HG03159 (cell line): ENCODE measurements around the gene SRMS.

ENCODE experiments used
- ATAC-seq: cut with Tn5 transposase; IDR thresholded peaks from one replicate; pipeline ENCODE4 v1.9.1; 2021; ENCODE audit warnings: mild to moderate bottlenecking, moderate library complexity; ENCODE audit not compliant: unreplicated experiment

SRMS gene, protein sequence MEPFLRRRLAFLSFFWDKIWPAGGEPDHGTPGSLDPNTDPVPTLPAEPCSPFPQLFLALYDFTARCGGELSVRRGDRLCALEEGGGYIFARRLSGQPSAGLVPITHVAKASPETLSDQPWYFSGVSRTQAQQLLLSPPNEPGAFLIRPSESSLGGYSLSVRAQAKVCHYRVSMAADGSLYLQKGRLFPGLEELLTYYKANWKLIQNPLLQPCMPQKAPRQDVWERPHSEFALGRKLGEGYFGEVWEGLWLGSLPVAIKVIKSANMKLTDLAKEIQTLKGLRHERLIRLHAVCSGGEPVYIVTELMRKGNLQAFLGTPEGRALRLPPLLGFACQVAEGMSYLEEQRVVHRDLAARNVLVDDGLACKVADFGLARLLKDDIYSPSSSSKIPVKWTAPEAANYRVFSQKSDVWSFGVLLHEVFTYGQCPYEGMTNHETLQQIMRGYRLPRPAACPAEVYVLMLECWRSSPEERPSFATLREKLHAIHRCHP

DNA sequence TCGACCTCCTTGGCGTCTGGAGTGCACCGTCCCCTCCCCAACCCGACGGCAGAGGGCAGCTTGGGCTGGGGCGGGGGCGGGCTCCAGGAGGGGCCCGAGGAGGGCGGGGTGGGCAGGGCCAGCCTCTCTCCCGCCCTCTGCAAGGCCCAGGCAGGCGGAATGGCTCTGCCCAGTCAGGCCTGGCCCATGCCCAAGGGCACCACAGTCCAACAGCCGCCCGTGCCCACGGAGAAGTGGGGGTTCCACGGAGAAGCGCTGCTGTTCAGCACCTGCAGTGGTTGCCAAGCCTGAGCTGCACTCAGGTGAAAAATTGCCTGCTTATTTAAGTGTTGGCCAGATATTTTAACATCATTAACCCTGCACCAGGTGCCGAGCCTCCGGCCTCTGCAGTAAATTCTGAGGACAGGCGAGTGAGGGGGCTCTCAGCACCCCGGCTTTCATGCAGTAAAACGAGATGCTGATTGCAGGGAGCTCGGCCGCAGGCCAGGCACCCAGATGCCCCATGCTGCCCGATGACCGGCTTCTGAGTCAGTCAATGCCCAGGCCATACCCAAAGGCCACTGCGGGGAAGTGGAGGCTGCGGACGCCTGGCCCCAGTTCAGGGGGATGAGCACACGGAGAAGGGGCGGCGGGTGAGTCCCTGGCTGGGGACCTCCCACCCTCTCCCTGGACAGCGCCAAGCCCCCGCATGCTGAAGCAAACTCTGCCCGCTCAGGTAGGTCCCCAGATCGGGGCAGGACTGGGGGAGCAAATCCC, at the start of gene SRMS:
SRMS (minus strand) TSS at position 25 of the 756 bp plus-strand sequence. CDS start 286 bp downstream, outside the sequence.
- ATAC-seq, result no peak

DNA sequence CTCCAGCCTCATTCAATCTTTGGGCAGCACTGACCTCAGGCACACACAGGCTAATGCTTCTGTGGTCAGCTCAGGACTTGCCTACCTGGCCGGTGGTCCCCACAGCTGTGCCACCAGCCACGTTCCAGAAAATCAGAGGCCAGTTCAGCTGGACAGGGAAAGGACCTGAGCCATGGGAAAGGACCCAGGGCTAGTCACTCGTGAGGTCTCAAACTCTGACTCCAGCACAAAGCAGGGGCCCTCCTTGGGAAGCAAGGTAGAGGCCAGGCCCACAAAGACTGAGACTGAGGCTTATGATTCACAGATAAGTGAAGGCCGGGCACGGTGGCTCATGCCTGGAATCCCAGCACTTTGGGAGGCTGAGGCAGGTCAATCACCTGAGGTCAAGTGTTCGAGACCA, 48.9 kb upstream of the SRMS start:
- no peak for ATAC-seq

DNA sequence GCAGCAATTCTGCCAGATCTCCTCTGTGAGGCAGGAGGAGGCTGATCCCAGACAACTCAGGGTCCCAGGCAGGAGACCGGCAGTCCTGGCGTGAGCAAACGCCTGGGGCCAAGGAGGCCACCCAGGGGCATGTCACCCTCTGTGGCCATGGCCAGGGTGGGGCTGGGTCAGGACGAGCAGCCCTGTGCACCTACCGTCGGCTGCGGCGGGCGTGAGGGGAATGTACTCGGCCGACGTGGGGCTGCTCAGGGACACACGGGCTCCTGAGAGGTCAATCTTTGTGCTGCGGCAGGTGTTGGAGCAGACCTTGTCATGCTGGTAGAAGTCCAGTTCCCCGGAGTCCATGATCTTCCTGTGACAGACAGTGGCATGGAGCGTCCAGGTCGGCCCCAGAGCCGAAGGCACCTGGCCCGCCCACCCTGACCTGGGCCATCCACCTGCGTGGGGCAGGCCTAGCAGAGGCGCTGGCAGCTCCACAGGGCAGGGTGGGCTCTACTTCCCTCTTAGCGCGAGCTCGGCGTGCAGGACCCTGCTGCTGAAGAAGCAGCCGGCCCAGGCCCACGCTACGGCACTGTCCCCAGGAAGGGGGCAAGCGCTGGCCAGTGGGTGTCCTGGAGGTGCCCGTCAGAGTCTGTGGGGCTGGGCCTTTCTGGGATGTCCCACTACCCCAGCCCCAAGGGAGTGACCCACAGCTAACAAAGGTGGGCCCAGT, 48.0 kb upstream of the SRMS start:
- ATAC-seq, result no peak

DNA sequence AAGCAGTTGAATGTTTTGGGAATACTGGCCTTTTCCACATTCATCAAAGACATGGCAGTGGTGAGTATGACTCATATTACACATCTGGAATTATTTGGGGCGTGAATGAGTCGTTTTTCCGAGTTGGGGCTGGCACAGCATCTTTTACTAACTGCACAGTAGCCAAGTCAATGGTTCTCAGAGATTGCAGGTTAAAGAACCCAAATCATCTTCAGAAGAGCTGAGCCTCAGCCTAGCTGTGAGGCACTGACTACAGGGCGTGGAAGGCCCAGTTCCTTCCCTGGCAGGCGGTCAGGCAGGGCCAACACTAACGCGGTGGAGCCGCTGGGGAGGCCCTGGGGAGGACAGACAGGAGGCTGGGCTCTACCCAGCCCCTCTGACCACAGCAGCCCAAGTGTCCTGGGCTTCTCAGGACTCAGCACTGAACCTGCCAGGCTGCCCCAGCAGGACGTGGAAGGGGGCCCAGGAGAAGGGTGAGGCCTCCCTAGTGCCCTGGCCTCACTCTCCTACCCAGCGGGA, 46.6 kb upstream of the SRMS start:
- no peak for ATAC-seq

DNA sequence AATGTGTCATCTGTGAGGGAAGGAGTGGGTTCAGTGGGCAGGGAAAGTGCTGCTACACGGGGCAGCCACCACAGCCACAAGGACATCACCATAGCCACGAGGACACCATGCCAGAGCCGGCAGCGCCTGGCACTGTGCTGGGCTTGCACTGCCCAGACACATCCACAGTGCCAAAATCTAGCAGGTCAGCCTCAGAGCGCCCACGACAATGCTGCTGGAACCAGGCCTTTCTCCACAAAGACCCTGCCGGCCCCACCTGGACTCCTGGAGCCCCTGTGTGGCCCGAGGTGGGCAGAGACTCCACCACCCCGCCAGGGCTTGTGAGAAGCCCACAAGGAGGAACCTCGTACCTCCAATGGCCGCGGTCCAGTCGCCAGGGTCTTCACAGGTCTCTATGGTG, 45.1 kb upstream of the SRMS start:
- ATAC-seq, result no peak

DNA sequence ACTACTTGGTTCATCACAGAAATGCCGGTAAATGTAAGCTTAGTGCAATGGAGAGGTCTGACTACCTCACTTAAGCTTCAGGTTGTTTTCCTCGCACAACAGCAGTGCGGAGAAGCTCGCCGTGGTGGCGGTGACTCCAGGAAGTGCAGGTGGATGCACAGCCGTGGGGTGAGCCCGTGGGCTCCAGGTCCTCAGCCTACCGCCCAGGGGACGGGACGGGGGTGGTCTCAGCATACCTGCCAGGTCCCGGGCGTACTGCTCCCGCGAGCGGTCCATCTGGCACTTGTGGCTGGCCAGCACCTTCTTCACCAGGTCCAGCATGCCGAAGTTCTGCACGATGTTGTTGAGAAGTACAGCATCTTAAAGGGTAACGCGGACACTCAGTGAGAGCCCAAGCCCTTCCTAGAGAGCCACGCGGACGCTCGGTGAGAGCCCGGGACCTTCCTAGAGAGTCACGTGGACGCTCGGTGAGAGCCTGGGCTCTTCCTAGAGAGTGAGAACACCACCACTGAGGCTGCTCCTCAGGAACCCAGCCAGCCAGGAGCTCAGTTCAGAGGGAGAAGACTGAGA, 44.3 kb upstream of the SRMS start:
- ATAC-seq, result no peak

DNA sequence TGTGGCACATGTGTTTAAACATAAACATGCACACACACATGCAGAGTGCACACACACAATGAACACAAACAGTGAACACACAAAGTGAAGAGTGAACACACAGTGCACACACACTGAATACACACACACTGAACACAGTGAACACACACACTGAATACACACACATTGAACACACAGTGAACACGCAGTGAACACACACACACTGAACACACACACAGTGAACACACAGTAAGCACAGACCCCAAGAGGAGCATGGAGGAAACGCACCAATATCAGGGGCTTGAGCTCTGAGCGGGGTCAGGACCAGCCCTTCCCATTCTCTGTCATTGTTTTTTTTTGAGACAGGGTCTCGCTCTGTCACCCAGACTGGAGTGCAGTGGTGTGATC, 43.6 kb upstream of the SRMS start:
- no peak for ATAC-seq

DNA sequence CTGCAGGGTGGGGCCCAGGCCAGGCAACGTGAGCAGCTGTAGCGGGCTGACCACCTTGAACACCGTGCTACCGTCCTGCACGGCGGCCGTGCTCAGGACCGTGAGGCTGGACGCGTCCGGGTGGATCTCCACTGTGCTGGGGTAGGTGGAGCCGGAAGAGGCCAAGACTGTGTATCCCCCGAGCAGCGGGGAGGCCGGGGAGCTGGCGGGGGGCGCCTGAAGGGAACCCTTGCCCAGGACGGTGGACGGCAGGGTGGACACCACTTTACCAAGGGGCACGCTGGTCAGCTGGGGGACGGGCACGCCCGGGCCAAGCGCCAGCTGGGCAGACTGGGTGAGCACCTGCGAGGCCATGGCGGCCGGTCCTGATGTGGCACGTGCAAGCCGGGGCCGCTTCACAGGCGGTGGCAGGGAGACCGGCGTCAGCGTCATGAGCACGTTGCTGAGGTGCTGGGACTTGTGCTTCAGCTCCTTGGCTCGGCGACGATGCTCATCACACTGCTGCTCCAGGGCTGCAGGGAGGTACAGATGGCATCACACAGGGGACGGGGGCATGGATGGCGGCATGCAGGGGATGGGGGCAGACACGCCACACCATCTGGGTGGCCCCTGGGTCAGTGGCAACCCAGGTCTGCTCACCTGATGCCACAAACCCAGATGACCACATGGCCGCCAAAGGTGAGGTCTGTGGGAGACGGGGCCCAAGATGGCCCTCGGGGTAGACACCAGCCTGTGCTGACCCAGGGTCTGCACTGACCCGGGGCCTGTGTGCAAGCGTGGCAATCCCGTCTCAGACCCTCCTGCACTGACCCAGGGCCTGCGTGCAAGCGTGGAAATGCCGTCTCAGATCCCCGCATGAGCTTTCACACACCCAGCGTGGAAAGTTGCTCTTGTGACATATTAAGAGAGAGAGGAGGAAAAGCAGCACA, 42.9 kb upstream of the SRMS start:
- ATAC-seq, result no peak

DNA sequence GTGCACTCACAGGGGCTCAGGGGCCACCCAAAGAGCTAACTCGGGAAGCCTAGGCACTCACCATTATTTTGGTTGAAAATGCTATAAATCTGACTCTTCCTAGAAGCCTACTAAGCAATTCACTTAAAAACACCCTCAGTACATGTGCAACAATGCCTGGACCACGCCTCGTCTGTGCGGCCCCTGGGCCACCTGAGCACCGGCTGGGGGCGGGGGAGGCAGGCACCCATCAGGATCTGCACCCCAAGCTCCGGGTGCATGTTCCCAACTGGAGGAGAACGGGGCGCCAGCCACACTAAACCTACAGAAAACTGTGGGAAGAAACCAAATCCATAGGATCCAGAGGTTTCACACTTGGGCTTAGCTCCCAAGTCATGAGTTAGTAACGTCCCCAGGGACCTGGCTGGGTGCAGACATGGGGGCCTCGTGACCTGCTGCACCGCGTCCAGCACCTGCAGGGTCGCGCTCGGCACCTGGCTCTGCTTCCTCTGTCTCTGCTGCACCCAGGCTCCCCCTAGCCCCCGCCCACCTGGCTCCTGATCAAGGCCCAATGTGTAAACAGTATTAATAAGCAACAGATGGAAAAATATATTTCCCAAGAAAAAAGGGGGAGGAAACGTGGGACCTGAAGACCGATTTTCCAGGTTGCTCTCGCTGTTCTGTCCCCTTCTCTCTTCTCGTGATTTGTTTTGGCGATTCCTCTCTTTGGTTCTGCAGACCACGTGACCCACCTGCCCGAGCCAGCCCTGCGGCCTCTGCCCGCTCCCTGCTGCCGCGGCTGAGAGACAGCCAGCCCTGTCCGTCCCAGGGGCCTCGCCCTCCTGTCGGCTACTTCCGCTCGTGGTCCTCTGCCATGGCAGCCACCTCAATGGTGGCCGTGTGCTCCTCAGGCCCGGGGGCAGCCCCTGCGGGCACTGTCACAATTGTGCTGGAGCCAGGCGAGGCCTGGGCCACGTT, 42.0 kb upstream of the SRMS start:
- no peak for ATAC-seq

DNA sequence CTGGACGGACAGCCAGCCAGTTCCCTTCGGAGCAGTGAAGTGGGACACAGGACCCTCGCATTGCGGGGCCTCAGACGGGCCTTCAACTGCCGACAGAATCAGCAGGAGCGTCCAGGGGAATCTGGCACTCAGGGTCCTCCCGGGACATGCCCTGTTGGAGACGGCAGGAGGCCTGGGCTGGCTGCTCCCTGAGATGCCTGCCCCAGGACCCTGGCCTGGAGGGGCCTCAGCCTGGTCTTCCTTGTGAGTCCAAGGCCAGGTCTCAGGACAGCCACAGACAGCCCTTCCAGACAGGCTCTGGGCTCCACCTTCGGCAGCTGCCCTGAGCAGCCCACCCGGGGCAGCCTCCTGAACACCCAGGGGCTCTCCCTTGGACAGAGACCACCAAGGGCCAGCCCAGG, 41.1 kb upstream of the SRMS start:
- ATAC-seq, result no peak

DNA sequence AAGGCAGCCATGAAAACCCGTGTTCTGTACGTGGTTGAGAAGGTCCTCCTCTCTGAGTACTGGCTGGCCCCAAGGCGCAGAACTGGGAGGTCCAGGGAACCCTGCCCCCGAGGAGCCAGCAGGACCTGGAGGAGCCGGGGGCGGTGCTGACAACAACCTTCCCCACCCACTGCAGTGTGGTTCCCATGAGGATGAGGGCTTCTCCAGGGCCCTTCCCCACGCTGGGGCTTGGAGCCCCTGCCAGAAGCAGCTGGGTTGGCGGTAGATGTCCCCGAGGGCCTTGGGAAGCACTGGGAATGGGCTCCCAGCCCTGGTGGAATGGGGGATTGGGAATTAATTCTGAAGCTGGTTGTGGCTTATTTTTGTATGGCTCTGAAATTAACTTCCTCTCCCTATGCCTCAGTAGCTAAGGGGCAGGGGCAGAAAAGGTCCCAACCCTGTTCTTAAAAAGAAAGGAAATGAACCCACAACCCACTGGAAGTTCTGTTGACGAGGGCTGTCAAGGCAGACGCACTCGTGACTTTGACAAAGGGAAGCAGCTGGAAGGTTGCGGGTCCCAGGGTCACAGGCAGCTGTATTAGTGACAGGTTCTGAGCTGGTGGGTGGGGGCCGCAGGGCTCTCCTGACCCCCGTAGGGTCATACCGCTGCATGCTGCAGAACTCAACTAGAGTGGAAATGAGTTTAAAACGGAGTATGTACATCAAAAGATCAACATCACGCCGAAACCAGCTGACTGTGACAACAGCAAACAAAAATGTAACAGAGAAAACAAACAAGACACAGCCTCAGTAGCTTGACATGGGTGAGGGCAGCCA, 40.4 kb upstream of the SRMS start:
- ATAC-seq, result no peak

DNA sequence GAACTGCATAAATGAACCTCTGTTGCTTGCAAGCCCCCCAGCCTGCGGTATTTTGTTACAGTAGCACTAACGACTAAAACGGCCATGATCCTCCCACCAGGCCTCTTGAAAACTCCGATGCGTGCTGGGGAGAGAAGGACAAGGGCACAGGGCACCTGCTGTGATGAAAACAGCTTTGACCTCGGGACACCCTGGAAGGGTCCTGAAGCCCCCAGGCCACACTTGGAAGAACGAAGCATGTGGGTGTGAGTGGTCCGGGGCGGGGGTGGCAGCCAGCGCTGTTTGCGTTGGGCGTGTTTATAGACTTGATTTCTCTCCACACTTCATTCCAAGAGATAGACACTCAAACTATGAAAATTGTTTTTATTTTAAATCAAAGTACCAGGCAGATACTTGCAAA, 39.7 kb upstream of the SRMS start:
- ATAC-seq, result no peak

DNA sequence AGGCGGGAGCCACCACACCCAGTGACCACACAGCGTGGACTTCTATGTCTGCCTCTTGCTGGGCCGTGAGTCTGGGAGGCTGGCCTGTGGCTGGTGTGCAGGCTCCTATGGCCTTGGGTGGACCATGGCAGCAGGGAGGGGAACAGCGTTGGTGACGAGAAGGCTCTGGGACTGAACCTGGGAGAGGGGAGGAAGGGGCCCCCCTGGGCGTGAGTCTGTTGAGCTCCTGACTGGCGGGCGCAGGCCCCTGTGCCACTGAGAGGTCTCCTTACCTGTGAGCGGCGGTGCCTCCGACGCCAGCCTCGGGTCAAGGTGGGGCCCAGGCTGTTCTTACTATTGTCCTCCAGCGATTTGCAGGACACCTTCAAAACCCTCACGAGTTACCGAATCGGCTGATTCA, 39.2 kb upstream of the SRMS start:
- no peak for ATAC-seq

DNA sequence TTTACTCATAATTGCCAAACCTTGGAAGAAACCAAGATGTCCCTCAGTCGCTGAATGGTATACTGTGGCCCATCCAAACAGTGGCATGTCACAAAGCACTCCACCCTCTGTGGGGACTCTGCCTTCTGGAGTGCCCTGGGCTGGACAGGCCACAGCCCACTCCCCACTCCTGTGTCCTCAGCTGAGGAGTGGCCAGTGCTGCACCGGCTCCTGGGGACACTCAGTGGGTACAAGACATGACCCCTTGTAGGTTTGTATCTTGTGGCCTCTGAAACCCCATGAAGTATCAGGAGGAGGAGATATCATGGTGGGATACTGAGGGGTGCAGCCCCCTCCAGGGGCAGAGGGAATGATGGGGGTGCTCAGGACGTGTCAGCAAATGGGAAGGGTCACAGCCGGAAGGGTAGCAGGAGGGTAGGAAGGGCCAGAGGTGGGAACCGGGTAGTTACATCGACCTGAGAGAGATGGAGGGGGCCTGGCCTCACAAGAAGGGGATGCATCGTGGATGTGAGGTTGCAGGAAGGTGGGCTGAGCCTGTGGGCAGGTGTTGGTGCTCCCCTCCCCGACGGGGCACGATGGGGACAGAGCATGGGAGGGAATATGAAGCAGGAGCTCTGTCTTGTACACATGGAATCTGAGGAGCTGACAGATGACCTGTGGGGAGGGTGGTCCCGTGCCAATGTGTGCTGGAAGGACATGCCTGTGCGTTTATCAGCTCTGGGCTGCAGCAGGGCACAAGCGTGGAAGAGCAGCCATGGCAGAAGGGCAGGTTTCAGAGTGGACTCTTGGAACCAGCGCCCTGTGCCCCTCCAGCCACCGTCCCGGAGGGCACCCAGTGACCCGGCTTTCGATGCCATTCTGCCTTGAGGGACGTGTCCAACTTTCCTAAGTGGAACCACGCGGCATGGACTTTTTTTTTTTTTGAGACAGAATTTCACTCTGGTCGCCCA, 38.3 kb upstream of the SRMS start:
- ATAC-seq, result no peak

DNA sequence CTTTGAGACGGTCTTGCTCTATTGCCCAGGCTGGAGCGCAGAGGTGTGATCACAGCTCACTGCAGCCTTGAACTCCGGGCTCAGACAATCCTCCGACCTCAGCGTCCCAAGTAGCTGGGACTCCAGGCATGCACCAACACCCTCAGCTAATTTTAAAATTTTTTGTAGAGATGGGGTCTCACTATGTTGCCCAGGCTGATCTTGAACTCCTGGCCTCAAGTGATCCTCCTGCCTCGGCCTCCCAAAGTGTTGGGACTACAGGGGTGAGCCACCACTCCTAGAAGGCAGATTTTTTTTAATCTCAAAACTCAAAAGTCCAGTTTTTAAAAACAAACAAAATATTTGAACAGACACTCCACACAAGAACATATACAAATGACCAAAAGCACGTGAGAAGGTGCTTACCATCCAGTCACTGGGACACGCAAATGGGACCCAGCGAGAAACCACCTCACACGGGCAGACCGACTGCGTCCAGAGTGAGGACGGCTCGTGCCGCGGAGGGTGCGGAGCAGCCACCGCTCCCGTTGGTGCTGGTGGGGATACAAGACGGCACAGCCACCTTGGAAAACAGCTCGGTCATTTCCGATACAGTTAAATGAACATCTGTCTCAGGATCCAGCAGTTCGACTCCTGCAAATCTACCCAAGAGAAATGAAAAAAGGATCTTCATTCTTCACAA, 35.0 kb upstream of the SRMS start:
- no peak for ATAC-seq

DNA sequence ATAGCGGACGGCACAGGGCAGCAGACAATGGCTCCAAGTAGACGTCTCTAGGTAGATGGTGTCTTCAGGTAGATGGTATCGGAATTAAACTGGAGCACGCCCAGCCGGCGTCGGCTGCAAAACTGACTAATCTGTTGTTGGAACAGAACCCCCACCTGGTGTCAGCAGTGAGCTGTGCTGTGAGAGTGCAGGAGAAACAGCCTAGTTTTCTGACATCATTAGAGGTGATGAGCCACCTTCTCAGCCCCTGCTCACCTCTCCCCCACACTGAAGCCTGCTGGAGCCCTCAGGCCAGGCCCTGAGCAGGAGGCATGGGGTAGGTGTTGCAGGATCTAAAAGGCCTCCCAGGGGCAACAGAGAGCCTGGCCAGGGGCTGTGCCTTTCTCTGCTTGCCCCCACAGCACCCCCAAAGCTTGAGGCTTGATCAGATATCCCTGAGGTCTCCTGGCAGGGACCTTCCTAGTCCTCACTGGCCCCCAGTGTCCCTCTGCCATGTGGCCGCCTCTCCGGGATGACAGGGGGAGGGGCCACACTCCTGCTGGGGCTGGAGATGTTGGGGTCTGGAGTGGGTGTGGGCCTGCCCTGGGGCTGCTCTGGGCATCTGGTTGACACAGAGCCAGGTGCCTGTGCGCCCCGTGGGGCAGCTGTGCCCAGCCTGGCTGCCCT, 33.4 kb upstream of the SRMS start:
- ATAC-seq, result no peak
